OCI-LY7 (cell line): ENCODE results near the gene TMEM50A. TPM values are rescaled to one million over a fixed set of nuclear protein-coding genes. Genes with fewer than 3 reads are reported as not detected.

Source experiments
- BruUV-seq: library from RNA; stranded (reverse); fragments of 400-500 nt; replicated peaks from 2 replicates; lab custom pipeline; 2021; lab: Mats Ljungman, UMichigan
- CTCF ChIA-PET: fragments of 300-600 bp; sonication (Branson Sonifier 250); formaldehyde crosslinking; loops from one replicate; lab custom pipeline; 2022; ENCODE audit warnings: antibody characterized with exemption; ENCODE audit not compliant: unreplicated experiment; lab: Charles Lee
- POLR2A ChIA-PET: fragments of 300-600 bp; sonication (Branson Sonifier 250); formaldehyde crosslinking; loops from one replicate; lab custom pipeline; 2022; ENCODE audit warnings: antibody characterized with exemption; lab: Charles Lee
- DNase-seq: peaks from one replicate; pipeline ENCODE4 v3.0.0-alpha.2; 2015; ENCODE audit warnings: low spot score
- H2AFZ ChIP-seq: fragments of 200-600 bp; sonication (generic), shearing (Covaris generic); 2 replicates; pipeline ENCODE4 v1.6.1; 2014; ENCODE audit warnings: mild to moderate bottlenecking, antibody characterized with exemption, low read length, moderate library complexity
- H3K27ac ChIP-seq: fragments of 200-600 bp; sonication (generic); 2 replicates; pipeline ENCODE4 v1.5.1; 2014; ENCODE audit warnings: mixed run types, low read depth, mild to moderate bottlenecking, moderate library complexity, low read length, inconsistent platforms; ENCODE audit not compliant: poor library complexity, severe bottlenecking
- H3K36me3 ChIP-seq: fragments of 200-600 bp; sonication (generic); 2 replicates; pipeline ENCODE4 v1.6.1; 2014; ENCODE audit warnings: mild to moderate bottlenecking, antibody characterized with exemption, low read length, moderate library complexity, mixed read lengths; ENCODE audit not compliant: insufficient read depth
- H3K4me1 ChIP-seq: fragments of 200-600 bp; sonication (generic); 2 replicates; pipeline ENCODE4 v1.5.1; 2014; ENCODE audit warnings: mild to moderate bottlenecking, low read length; ENCODE audit not compliant: insufficient read depth, poor library complexity, severe bottlenecking
- H3K4me2 ChIP-seq: fragments of 200-600 bp; sonication (generic); 2 replicates; pipeline ENCODE4 v1.6.1; 2014; ENCODE audit warnings: mild to moderate bottlenecking, low read length
- H3K4me3 ChIP-seq: fragments of 200-600 bp; sonication (generic); 2 replicates; pipeline ENCODE4 v1.5.1; 2014; ENCODE audit warnings: mild to moderate bottlenecking, low read depth, low read length; ENCODE audit not compliant: poor library complexity, severe bottlenecking
- H3K79me2 ChIP-seq: fragments of 200-600 bp; sonication (generic); 2 replicates; pipeline ENCODE4 v1.6.1; 2016; ENCODE audit warnings: low read depth, mild to moderate bottlenecking, low read length, moderate library complexity, mixed read lengths; ENCODE audit not compliant: insufficient read depth
- H3K9me2 ChIP-seq: fragments of 200-600 bp; sonication (generic); 2 replicates; pipeline ENCODE4 v1.6.1; 2016; ENCODE audit warnings: mild to moderate bottlenecking, low read length, mixed read lengths; ENCODE audit not compliant: insufficient read depth
- H3K9me3 ChIP-seq: fragments of 200-600 bp; sonication (generic); 2 replicates; pipeline ENCODE4 v1.6.1; 2014; ENCODE audit warnings: mild to moderate bottlenecking, mixed run types, low read length, mixed read lengths
- H4K20me1 ChIP-seq: fragments of 200-600 bp; sonication (generic); 2 replicates; pipeline ENCODE4 v1.6.1; 2014; ENCODE audit warnings: mild to moderate bottlenecking, antibody characterized with exemption, low read length, moderate library complexity, mixed read lengths; ENCODE audit not compliant: insufficient read depth
- EZH2phosphoT487 ChIP-seq: fragments of 200-600 bp; sonication (generic); IDR thresholded peaks from 2 replicates; pipeline ENCODE4 v1.6.1; 2018; ENCODE audit warnings: low read depth, borderline replicate concordance, mild to moderate bottlenecking, mixed run types, antibody characterized with exemption, low read length, moderate library complexity, mixed read lengths
- intact Hi-C: fragments of 100-400 bp; cut with micrococcal nuclease; formaldehyde crosslinking; loops from one replicate; pipeline ENCODE4 v1.10.0; 2022; ENCODE audit not compliant: unreplicated experiment
- total RNA-seq, 2 experiments: library from RNA; depleted of rRNA in 1 of 2; stranded (reverse); fragments of >200 nt in 1 of 2; shearing (Covaris generic) in 1 of 2; gene quantifications; 2 replicates each; pipeline ENCODE4 v1.2.3, GENCODE V29; 2014 to 2022
- TF ChIP-seq, protein P1 (sequence below): fragments of 200-600 bp; sonication (generic); conservative IDR thresholded peaks from 2 replicates; pipeline ENCODE4 v1.5.1; 2014; ENCODE audit warnings: mild to moderate bottlenecking, antibody characterized with exemption, low read length, moderate library complexity, mixed read lengths

TMEM50A gene
- total RNA-seq, 2 experiments from 2014 or later = 56.2 to 62.9 TPM

DNA sequence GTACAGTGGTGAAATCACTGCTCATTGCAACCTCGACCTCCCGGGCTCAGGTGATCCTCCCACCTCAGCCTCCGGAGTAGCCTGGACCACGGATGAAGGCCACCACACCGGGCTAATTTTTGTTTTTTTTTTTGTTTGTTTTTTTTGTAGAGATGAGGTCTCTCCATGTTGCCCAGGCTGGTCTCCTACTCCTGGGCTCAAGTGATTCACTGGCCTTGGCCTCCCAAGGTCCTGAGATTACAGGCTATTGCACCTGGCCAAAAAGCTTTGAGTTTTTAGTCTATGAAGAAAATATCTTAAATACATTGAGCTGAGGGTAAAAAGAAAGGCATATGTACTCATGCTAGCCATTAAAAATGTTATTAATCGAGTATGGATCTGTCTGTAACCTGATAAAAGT is 3.6 kb downstream of the TMEM50A start:
- H3K9me3 ChIP-seq = no peaks in the 10 kb centered on the region
- H3K4me2 ChIP-seq = no peak overlapping the region
- CTCF ChIA-PET = no interaction called here
- peaks cover 19% of the 10 kb centered on the region for H3K4me1 ChIP-seq
- no peak overlapping the region for H2AFZ ChIP-seq
- H3K4me3 ChIP-seq = no peak overlapping the region
- peaks cover 6% of the 10 kb centered on the region for H4K20me1 ChIP-seq
- no TSS peak for BruUV-seq
- H3K9me2 ChIP-seq = no peaks in the 10 kb centered on the region
- DNase-seq = no peak
- intact Hi-C loops = no loop called here
- peaks cover 41% of the 10 kb centered on the region for H3K36me3 ChIP-seq
- no peak overlapping the region for H3K27ac ChIP-seq
- TF ChIP-seq EZH2phosphoT487 = no peak
- TF ChIP-seq, protein P1, sequence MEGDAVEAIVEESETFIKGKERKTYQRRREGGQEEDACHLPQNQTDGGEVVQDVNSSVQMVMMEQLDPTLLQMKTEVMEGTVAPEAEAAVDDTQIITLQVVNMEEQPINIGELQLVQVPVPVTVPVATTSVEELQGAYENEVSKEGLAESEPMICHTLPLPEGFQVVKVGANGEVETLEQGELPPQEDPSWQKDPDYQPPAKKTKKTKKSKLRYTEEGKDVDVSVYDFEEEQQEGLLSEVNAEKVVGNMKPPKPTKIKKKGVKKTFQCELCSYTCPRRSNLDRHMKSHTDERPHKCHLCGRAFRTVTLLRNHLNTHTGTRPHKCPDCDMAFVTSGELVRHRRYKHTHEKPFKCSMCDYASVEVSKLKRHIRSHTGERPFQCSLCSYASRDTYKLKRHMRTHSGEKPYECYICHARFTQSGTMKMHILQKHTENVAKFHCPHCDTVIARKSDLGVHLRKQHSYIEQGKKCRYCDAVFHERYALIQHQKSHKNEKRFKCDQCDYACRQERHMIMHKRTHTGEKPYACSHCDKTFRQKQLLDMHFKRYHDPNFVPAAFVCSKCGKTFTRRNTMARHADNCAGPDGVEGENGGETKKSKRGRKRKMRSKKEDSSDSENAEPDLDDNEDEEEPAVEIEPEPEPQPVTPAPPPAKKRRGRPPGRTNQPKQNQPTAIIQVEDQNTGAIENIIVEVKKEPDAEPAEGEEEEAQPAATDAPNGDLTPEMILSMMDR = no peak
- peaks cover 51% of the 10 kb centered on the region for H3K79me2 ChIP-seq
- POLR2A ChIA-PET = interaction anchor here (0.6 kb wide), 1 partner anchor 59 kb away, joined by 3 read pairs; no protein-coding TSS in a partner anchor

- CTCF ChIA-PET = no interaction called here
- Histone ChIP-seq H3K36me3 (peaks cover 51% of the 10 kb centered on the region), H3K27ac (no peak overlapping the region)
Measured at GRCh38 chr1:25342846-25343245, 4.7 kb downstream of the TMEM50A start.

GRCh38 chr1:25343872-25344271 is 5.7 kb downstream of the TMEM50A start:
- no TSS peak for BruUV-seq
- no peak overlapping the region for H3K4me3 ChIP-seq
- H3K27ac ChIP-seq = no peak overlapping the region
- TF ChIP-seq, protein P1 = no peak
- no peak for TF ChIP-seq EZH2phosphoT487
- H3K4me2 ChIP-seq = no peak overlapping the region
- H4K20me1 ChIP-seq = peaks cover 6% of the 10 kb centered on the region
- DNase-seq = no peak
- H3K79me2 ChIP-seq = peaks cover 46% of the 10 kb centered on the region
- intact Hi-C loops = no loop called here
- no peak overlapping the region for H2AFZ ChIP-seq
- H3K9me2 ChIP-seq = no peaks in the 10 kb centered on the region
- H3K36me3 ChIP-seq = peaks cover 61% of the 10 kb centered on the region
- H3K9me3 ChIP-seq = no peaks in the 10 kb centered on the region
- POLR2A ChIA-PET = no interaction called here
- H3K4me1 ChIP-seq = peaks cover 19% of the 10 kb centered on the region
- CTCF ChIA-PET = no interaction called here

More at GRCh38 chr1:25342846-25343245, 4.7 kb downstream of the TMEM50A start:
- POLR2A ChIA-PET = interaction anchor here (0.5 to 0.6 kb wide), 2 partner anchors 96 to 107 kb away, joined by 3 read pairs; no protein-coding TSS in a partner anchor
- no peak overlapping the region for H3K4me2 ChIP-seq
- H3K9me2 ChIP-seq = no peaks in the 10 kb centered on the region
- TF ChIP-seq, protein P1 = no peak
- no TSS peak for BruUV-seq
- no peak for DNase-seq
- no peaks in the 10 kb centered on the region for H3K9me3 ChIP-seq
- H3K4me3 ChIP-seq = no peak overlapping the region
- H3K79me2 ChIP-seq = peaks cover 50% of the 10 kb centered on the region
- peaks cover 19% of the 10 kb centered on the region for H3K4me1 ChIP-seq
- intact Hi-C loops = no loop called here
- H2AFZ ChIP-seq = no peak overlapping the region
- peaks cover 6% of the 10 kb centered on the region for H4K20me1 ChIP-seq
